ENCODE results near the gene CYP46A1.
A peak's percentile ranks its signal among the peaks of the same experiment; 100 is the strongest.

CYP46A1 gene

GRCh38 chr14:99687284-99688209 lies 3.4 kb downstream of the CYP46A1 start:
- no peaks in the 10 kb centered on the region for H3K9me3 ChIP-seq
- H3K4me3 ChIP-seq (ENCODE audit: low read depth, low read length) = no peak overlapping the region
- no peaks in the 10 kb centered on the region for H3K36me3 ChIP-seq
- TF ChIP-seq, protein P1, sequence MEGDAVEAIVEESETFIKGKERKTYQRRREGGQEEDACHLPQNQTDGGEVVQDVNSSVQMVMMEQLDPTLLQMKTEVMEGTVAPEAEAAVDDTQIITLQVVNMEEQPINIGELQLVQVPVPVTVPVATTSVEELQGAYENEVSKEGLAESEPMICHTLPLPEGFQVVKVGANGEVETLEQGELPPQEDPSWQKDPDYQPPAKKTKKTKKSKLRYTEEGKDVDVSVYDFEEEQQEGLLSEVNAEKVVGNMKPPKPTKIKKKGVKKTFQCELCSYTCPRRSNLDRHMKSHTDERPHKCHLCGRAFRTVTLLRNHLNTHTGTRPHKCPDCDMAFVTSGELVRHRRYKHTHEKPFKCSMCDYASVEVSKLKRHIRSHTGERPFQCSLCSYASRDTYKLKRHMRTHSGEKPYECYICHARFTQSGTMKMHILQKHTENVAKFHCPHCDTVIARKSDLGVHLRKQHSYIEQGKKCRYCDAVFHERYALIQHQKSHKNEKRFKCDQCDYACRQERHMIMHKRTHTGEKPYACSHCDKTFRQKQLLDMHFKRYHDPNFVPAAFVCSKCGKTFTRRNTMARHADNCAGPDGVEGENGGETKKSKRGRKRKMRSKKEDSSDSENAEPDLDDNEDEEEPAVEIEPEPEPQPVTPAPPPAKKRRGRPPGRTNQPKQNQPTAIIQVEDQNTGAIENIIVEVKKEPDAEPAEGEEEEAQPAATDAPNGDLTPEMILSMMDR (IDR thresholded peaks at IDR 0.05; ENCODE audit: low read depth, low read length) = peak; percentile 78
- H3K27me3 ChIP-seq = peaks cover 36% of the 10 kb centered on the region
- H3K4me1 ChIP-seq = no peaks in the 10 kb centered on the region; the same call in 1 of the 2 replicates
- DNase-seq = no peak

- Histone ChIP-seq H3K4me1 (no peaks in the 10 kb centered on the region), H3K4me3 (ENCODE audit: low read depth, low read length) (no peak overlapping the region), H3K27me3 (peaks cover 36% of the 10 kb centered on the region), H3K36me3 (no peaks in the 10 kb centered on the region), H3K9me3 (no peaks in the 10 kb centered on the region)
- TF ChIP-seq, protein P1 (IDR thresholded peaks at IDR 0.05; ENCODE audit: low read depth, low read length) = no peak
- no peak for DNase-seq
Measured at GRCh38 chr14:99688210-99688581, 4.1 kb downstream of the CYP46A1 start.

DNA sequence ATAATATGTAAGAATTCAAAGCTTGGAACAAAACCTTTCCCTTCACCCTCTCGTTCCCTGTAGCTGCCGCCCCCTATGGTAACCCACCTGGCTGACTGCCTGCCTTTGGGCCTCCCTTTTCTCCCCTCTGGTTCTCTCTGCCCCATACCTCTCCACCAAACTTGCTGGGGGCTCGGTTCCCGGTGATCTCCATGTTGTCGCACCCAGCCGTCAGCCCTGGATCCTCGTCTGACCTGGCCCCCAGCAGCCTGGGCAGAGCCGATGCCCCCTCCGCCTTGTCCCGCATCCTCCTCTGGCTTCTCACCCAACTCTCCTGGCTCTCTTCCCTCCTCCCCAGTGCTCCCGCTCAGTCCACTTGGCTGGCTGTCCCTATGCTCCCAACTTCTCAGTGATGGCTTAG lies 4.5 kb downstream of the CYP46A1 start:
- H3K4me1 ChIP-seq = no peaks in the 10 kb centered on the region
- no peak for DNase-seq
- TF ChIP-seq, protein P1 (IDR thresholded peaks at IDR 0.05; ENCODE audit: low read depth, low read length) = no peak
- H3K9me3 ChIP-seq = no peaks in the 10 kb centered on the region
- H3K4me3 ChIP-seq (ENCODE audit: low read depth, low read length) = no peak overlapping the region
- peaks cover 36% of the 10 kb centered on the region for H3K27me3 ChIP-seq
- no peaks in the 10 kb centered on the region for H3K36me3 ChIP-seq

- peaks cover 36% of the 10 kb centered on the region for H3K27me3 ChIP-seq
Measured at GRCh38 chr14:99689266-99690236, 5.5 kb downstream of the CYP46A1 start.

GRCh38 chr14:99690636-99691035 lies 6.5 kb downstream of the CYP46A1 start:
- no peak for DNase-seq
- TF ChIP-seq, protein P1 (IDR thresholded peaks at IDR 0.05; ENCODE audit: low read depth, low read length) = no peak
- Histone ChIP-seq H3K4me1 (no peaks in the 10 kb centered on the region), H3K9me3 (no peaks in the 10 kb centered on the region), H3K36me3 (no peaks in the 10 kb centered on the region), H3K4me3 (ENCODE audit: low read depth, low read length) (no peak overlapping the region), H3K27me3 (peaks cover 37% of the 10 kb centered on the region)

More at GRCh38 chr14:99689266-99690236, 5.5 kb downstream of the CYP46A1 start:
- no peak overlapping the region for H3K4me3 ChIP-seq (ENCODE audit: low read depth, low read length)
- no peak for DNase-seq
- TF ChIP-seq, protein P1 (IDR thresholded peaks at IDR 0.05; ENCODE audit: low read depth, low read length) = no peak
- no peaks in the 10 kb centered on the region for H3K36me3 ChIP-seq
- H3K9me3 ChIP-seq = no peaks in the 10 kb centered on the region
- no peaks in the 10 kb centered on the region for H3K4me1 ChIP-seq
